Measurements from ENCODE around the gene GRIK4. TPM values are rescaled to one million over a fixed set of nuclear protein-coding genes. Genes with fewer than 3 reads are reported as not detected.

Gene GRIK4
- polyA plus RNA-seq, 1 of the 3 experiments (the other 2 are of a cell fraction) = 0.03 TPM

DNA sequence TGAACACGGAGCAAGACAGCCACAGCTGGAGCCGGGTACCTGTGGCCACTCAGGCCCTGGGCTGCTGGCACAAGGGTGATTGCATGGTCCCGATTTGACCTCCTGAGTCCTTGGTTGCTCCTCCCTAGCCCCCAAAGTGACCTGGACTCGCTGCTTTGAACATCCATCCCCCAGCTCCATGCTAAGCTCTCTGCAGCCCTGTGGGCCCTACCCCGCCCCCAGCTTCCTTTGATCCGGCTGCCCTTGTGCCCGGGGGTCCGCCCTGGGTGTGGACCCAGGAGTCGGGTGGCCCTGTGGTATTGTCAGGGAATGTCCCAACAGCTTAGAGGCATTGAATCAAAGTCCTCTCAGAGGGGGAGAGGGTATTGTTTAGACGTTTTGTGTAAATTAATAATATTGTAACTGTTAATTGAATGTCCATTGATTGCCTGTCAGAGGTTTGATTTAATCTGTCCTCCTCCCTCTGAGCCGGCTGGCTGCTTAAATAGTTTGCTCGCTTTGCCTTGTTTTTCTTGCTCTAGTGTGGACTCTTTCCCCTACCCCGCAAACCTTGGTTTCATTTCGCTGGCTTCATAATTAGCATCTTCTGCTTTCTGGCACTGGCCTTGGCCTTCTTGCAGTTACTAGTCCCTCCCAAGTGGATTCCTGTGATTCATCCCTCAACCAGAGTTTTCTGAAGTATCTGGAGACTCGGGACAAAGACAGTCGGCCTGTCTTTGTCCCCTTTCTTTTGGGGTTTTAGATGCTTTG, 20.7 kb downstream of the GRIK4 start:
- H3K4me1 ChIP-seq (ENCODE audit: control insufficient read depth in 1 of 2, insufficient read depth in 2 of 2, low read depth in 1 of 2, low read length in 1 of 2) = peaks cover 0 to 6% of the 10 kb centered on the region in 2 experiments; a peak in 1 of 4 replicates
- no peaks in the 10 kb centered on the region for H4K20me1 ChIP-seq (ENCODE audit: insufficient read depth)
- no peaks in the 10 kb centered on the region for H3K36me3 ChIP-seq (replicated peaks in 1 of 2; ENCODE audit: control insufficient read depth in 1 of 2, insufficient read depth in 2 of 2, low read length in 1 of 2)
- no peaks in the 10 kb centered on the region for H3K9me3 ChIP-seq
- no peak overlapping the region for H3K4me3 ChIP-seq (ENCODE audit: low read depth in 2 of 2, low read length in 1 of 2)
- POLR2A ChIA-PET = no interaction called here
- H3K9ac ChIP-seq = no peak overlapping the region
- no peak for DNase-seq
- 75% methylated on average over 15 of the region's 16 CpGs for WGBS (ENCODE audit: low lambda C conversion rate)
- H3K27ac ChIP-seq (ENCODE audit: low read depth in 2 of 2, low read length in 1 of 2) = no peak overlapping the region
- H3K79me2 ChIP-seq (ENCODE audit: insufficient read depth) = no peaks in the 10 kb centered on the region
- peaks cover 10% of the 10 kb centered on the region for H3K27me3 ChIP-seq (ENCODE audit: insufficient read depth)
- H3K4me2 ChIP-seq = no peak overlapping the region
- TF ChIP-seq TEAD4 (IDR thresholded peaks at IDR 0.05; ENCODE audit: borderline replicate concordance, insufficient read depth) (no peak), CHD2 (IDR thresholded peaks at IDR 0.05; ENCODE audit: low read length, partially characterized antibody) (no peak), TCF12 (IDR thresholded peaks at IDR 0.05) (no peak), JUND (IDR thresholded peaks at IDR 0.05) (no peak), ELF1 (IDR thresholded peaks at IDR 0.05) (no peak), NRF1 (IDR thresholded peaks at IDR 0.05; ENCODE audit: low read depth, low read length) (no peak)
- TF ChIP-seq, protein P1, sequence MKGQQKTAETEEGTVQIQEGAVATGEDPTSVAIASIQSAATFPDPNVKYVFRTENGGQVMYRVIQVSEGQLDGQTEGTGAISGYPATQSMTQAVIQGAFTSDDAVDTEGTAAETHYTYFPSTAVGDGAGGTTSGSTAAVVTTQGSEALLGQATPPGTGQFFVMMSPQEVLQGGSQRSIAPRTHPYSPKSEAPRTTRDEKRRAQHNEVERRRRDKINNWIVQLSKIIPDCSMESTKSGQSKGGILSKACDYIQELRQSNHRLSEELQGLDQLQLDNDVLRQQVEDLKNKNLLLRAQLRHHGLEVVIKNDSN (IDR thresholded peaks at IDR 0.05; ENCODE audit: borderline replicate concordance, low read depth) = no peak
- TF ChIP-seq, protein P2, sequence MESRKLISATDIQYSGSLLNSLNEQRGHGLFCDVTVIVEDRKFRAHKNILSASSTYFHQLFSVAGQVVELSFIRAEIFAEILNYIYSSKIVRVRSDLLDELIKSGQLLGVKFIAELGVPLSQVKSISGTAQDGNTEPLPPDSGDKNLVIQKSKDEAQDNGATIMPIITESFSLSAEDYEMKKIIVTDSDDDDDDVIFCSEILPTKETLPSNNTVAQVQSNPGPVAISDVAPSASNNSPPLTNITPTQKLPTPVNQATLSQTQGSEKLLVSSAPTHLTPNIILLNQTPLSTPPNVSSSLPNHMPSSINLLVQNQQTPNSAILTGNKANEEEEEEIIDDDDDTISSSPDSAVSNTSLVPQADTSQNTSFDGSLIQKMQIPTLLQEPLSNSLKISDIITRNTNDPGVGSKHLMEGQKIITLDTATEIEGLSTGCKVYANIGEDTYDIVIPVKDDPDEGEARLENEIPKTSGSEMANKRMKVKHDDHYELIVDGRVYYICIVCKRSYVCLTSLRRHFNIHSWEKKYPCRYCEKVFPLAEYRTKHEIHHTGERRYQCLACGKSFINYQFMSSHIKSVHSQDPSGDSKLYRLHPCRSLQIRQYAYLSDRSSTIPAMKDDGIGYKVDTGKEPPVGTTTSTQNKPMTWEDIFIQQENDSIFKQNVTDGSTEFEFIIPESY (IDR thresholded peaks at IDR 0.05; ENCODE audit: borderline replicate concordance, low read depth) = no peak
- TF ChIP-seq, protein P3, sequence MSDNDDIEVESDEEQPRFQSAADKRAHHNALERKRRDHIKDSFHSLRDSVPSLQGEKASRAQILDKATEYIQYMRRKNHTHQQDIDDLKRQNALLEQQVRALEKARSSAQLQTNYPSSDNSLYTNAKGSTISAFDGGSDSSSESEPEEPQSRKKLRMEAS (IDR thresholded peaks at IDR 0.05; ENCODE audit: low read depth) = no peak
- CTCF ChIA-PET = interaction anchor here (1.3 to 1.6 kb wide), 3 partner anchors 153 to 662 kb away, joined by 3 to 5 read pairs (median 4); no protein-coding TSS in a partner anchor
- H2AFZ ChIP-seq (ENCODE audit: low read depth) = no peak overlapping the region
- no peaks in the 10 kb centered on the region for H3K9me2 ChIP-seq
- H3F3A ChIP-seq (replicated peaks; ENCODE audit: insufficient read depth) = no peaks in the 10 kb centered on the region

DNA sequence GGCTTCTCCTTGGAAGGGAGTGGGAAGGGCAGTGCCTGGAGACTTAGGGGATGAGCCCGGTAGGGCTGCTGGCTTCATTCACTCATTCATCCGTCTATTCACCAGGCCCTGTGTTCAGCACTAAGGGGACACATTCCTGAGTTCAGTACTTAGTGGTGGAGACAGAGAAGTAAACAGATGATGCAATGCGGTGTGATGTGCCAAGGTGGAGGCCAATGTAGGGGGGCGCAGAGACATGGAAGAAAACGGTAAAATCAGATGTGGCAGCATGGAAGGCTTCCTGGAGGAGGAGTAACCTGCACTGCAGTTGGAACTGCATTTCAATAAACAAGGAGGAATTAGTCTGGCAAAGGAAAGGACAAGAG, 21.3 kb downstream of the GRIK4 start:
- Histone ChIP-seq H3K9ac (no peak overlapping the region), H3K4me3 (ENCODE audit: low read depth in 2 of 2, low read length in 1 of 2) (no peak overlapping the region), H3K27me3 (ENCODE audit: insufficient read depth) (peaks cover 10% of the 10 kb centered on the region; the same call in 1 of the 2 replicates), H3K9me3 (no peaks in the 10 kb centered on the region), H2AFZ (ENCODE audit: low read depth) (no peak overlapping the region), H3F3A (replicated peaks; ENCODE audit: insufficient read depth) (no peaks in the 10 kb centered on the region), H3K4me2 (no peak overlapping the region), H3K27ac (ENCODE audit: low read depth in 2 of 2, low read length in 1 of 2) (no peak overlapping the region), H3K36me3 (replicated peaks in 1 of 2; ENCODE audit: control insufficient read depth in 1 of 2, insufficient read depth in 2 of 2, low read length in 1 of 2) (no peaks in the 10 kb centered on the region), H4K20me1 (ENCODE audit: insufficient read depth) (no peaks in the 10 kb centered on the region), H3K79me2 (ENCODE audit: insufficient read depth) (no peaks in the 10 kb centered on the region), H3K4me1 (ENCODE audit: control insufficient read depth in 1 of 2, insufficient read depth in 2 of 2, low read depth in 1 of 2, low read length in 1 of 2) (peaks cover 0 to 2% of the 10 kb centered on the region in 2 experiments; a peak in 2 of 4 replicates), H3K9me2 (no peaks in the 10 kb centered on the region)
- CTCF ChIA-PET = no interaction called here
- no peak for DNase-seq
- WGBS (ENCODE audit: low lambda C conversion rate) = 64% methylated on average over 5 of the region's 5 CpGs
- POLR2A ChIA-PET = no interaction called here
- TF ChIP-seq, protein P2 (IDR thresholded peaks at IDR 0.05; ENCODE audit: borderline replicate concordance, low read depth) = no peak
- TF ChIP-seq MXI1 (IDR thresholded peaks at IDR 0.05; ENCODE audit: low read depth, low read length) (no peak), RCOR1 (IDR thresholded peaks at IDR 0.05; ENCODE audit: low read length) (no peak), SMC3 (IDR thresholded peaks at IDR 0.05; ENCODE audit: low read depth, low read length) (no peak), CHD2 (IDR thresholded peaks at IDR 0.05; ENCODE audit: low read length, partially characterized antibody) (no peak), POLR2AphosphoS5 (IDR thresholded peaks at IDR 0.05; ENCODE audit: low read depth, low read length) (no peak), EP300 (IDR thresholded peaks at IDR 0.05; ENCODE audit: borderline replicate concordance in 1 of 2, low read depth in 1 of 2, low read length in 1 of 2) (no peak), SIN3A (IDR thresholded peaks at IDR 0.05; ENCODE audit: borderline replicate concordance, low read depth, low read length) (no peak), GABPA (IDR thresholded peaks at IDR 0.05; ENCODE audit: low read depth) (no peak), NRF1 (IDR thresholded peaks at IDR 0.05; ENCODE audit: low read depth, low read length) (no peak)
- TF ChIP-seq, protein P3 (IDR thresholded peaks at IDR 0.05; ENCODE audit: low read depth) = no peak
- TF ChIP-seq, protein P1 (IDR thresholded peaks at IDR 0.05; ENCODE audit: borderline replicate concordance, low read depth) = no peak

Measured in SK-N-SH (cell line).